HEK293T (cell line): ENCODE data around the gene ZNF615.
"Not testable (repeated sequence)": the region's sequence is repeated elsewhere in the genome, so short reads cannot be mapped to it uniquely, and the experiment has no call there.

ENCODE experiments used
- CTCF ChIA-PET: fragments of 350-600 bp; formaldehyde crosslinking; extraction: SDS; loops from one replicate; lab custom pipeline; 2021; ENCODE audit warnings: antibody characterized with exemption, inconsistent platforms; lab: Yijun Ruan, JAX
- POLR2A ChIA-PET: fragments of 350-600 bp; formaldehyde crosslinking; extraction: SDS; loops from one replicate; lab custom pipeline; 2020; ENCODE audit warnings: antibody characterized with exemption, inconsistent platforms; lab: Yijun Ruan, JAX
- DNase-seq: peaks from one replicate; pipeline ENCODE4 v3.0.0; 2012; ENCODE audit warnings: mixed read lengths; ENCODE audit errors: extremely low spot score
- ARNT ChIP-seq: fragments of 450-650 bp; IDR thresholded peaks from 2 replicates; pipeline ENCODE4 v1.6.1; 2017; ENCODE audit warnings: mild to moderate bottlenecking
- BHLHE40 ChIP-seq: fragments of 450-650 bp; IDR thresholded peaks from 2 replicates; pipeline ENCODE4 v1.6.1; 2016; ENCODE audit warnings: mild to moderate bottlenecking, moderate library complexity, borderline replicate concordance
- CTBP1 ChIP-seq: fragments of 450-650 bp; IDR thresholded peaks from 2 replicates; pipeline ENCODE4 v1.6.1; 2016; ENCODE audit warnings: borderline replicate concordance
- ELF4 ChIP-seq: fragments of 450-650 bp; IDR thresholded peaks from 2 replicates; pipeline ENCODE4 v1.6.1; 2017; ENCODE audit warnings: antibody characterized with exemption
- FOXA1 ChIP-seq: fragments of 450-650 bp; IDR thresholded peaks from 2 replicates; pipeline ENCODE4 v1.6.1; 2016; ENCODE audit warnings: mild to moderate bottlenecking
- FOXK2 ChIP-seq: fragments of 450-650 bp; IDR thresholded peaks from 2 replicates; pipeline ENCODE4 v1.6.1; 2016; ENCODE audit warnings: mild to moderate bottlenecking
- FOXM1 ChIP-seq: fragments of 450-650 bp; IDR thresholded peaks from 2 replicates; pipeline ENCODE4 v1.6.1; 2017; ENCODE audit warnings: mild to moderate bottlenecking, borderline replicate concordance
- HDGF ChIP-seq: fragments of 450-650 bp; IDR thresholded peaks from 2 replicates; pipeline ENCODE4 v1.6.1; 2017; ENCODE audit warnings: antibody characterized with exemption, borderline replicate concordance
- L3MBTL2 ChIP-seq: fragments of 450-650 bp; conservative IDR thresholded peaks from 2 replicates; pipeline ENCODE4 v1.6.1; 2016; ENCODE audit warnings: mild to moderate bottlenecking
- LEF1 ChIP-seq: fragments of 450-650 bp; IDR thresholded peaks from 2 replicates; pipeline ENCODE4 v1.6.1; 2017; ENCODE audit warnings: mild to moderate bottlenecking, borderline replicate concordance
- NFRKB ChIP-seq: fragments of 450-650 bp; IDR thresholded peaks from 2 replicates; pipeline ENCODE4 v1.6.1; 2016; ENCODE audit warnings: mild to moderate bottlenecking, moderate library complexity
- SP1 ChIP-seq: fragments of 450-650 bp; IDR thresholded peaks from 2 replicates; pipeline ENCODE4 v1.6.1; 2017
- SUZ12 ChIP-seq: fragments of 450-650 bp; IDR thresholded peaks from 2 replicates; pipeline ENCODE4 v1.6.1; 2016; ENCODE audit warnings: mild to moderate bottlenecking
- TARDBP ChIP-seq: fragments of 450-650 bp; IDR thresholded peaks from 2 replicates; pipeline ENCODE4 v1.6.1; 2016
- ZNF384 ChIP-seq: fragments of 450-650 bp; IDR thresholded peaks from 2 replicates; pipeline ENCODE4 v1.6.1; 2016
- TF ChIP-seq, protein P1 (sequence below): fragments of 450-650 bp; IDR thresholded peaks from 2 replicates; pipeline ENCODE4 v1.6.1; 2016

ZNF615 gene

DNA sequence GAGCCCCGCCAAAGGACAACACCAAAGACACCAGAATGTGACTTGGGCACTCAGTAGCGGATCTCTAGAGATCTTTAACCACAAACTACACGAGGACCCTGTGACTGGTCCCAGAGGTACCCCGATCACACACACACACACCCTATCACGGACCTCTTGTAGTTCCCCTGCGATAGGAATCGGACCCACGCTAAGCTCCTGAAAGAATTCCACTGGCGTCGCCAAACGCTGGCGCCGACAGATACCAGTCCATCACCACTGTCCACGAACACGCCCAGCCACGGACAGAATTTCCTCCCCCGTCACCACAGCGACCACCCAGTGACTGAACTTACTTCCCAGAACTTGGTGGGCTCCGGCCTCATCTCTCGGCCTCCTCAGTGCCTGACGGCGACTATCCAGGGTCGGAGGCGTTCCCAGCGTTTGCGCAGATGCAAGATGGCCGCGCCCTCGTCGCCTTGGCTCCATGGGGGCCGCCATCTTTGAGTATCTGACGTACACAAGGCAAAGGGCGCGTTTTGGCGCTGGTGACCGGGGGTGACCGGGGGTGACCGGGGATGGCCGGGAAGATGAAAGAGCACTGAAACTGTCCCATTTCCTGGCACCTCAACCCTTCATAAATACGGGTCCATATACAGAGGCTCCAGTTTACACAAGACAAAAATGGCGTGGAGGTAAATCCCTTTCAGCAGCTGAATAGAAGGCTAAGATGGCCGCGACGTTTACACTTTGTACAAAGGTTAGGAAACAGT lies at the start of gene ZNF615:
Gene ZNF615, minus strand, starts transcription at position 406 of the 752 bp plus-strand sequence. CDS start 4,500 bp downstream, outside the sequence.
- DNase-seq, result peak; percentile 85
- TF ChIP-seq HDGF, result no peak
- TF ChIP-seq NFRKB, result peak; percentile 44; the same call in 1 of the 2 replicates
- no peak for TF ChIP-seq ARNT
- peak; percentile 35 for TF ChIP-seq L3MBTL2
- no peak for TF ChIP-seq BHLHE40
- TF ChIP-seq FOXK2, result no peak
- POLR2A ChIA-PET, result interaction anchor here (0.6 to 1.8 kb wide), 2 partner anchors 20 to 181 kb away, joined by 3 to 5 read pairs; partner anchors contain the start of gene ZNF614
- CTCF ChIA-PET, result no interaction called here

DNA sequence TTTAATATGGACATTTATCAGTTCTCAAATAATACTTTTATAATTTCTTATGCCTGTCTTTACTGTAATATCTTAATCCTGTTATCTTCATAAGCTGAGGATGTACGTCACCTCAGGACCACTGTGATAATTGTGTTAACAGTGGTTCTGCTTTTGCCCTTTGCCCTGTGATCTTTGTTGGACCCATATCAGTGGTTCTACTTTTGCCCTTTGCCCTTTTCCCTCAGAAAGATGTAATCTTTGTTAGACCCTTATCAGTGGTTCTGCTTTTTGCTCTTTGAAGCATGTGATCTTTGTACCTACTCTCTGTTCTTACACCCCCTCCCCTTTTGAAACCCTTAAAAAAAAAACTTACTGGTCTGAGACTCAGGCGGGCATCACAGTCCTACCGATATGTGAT lies 48.5 kb upstream of the ZNF615 start:
- POLR2A ChIA-PET, DNase-seq, CTCF ChIA-PET: not testable (repeated sequence)

DNA sequence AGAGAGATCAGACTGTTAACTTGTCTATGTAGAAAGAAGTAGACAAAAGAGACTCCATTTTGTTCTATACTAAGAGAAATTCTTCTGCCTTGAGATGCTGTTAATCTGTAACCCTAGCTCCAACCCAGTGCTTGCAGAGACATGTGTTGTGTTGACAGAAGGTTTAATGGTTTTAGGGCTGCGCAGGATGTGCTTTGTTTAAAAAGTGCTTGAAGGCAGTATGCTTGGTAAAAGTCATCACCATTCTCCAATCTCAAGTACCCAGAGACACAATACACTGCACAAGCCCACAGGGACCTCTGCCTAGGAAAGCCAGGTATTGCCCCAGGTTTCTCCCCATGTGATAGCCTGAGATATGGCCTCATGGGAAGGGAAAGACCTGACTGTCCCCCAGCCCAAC lies 43.7 kb upstream of the ZNF615 start:
- POLR2A ChIA-PET, DNase-seq, CTCF ChIA-PET: not testable (repeated sequence)

DNA sequence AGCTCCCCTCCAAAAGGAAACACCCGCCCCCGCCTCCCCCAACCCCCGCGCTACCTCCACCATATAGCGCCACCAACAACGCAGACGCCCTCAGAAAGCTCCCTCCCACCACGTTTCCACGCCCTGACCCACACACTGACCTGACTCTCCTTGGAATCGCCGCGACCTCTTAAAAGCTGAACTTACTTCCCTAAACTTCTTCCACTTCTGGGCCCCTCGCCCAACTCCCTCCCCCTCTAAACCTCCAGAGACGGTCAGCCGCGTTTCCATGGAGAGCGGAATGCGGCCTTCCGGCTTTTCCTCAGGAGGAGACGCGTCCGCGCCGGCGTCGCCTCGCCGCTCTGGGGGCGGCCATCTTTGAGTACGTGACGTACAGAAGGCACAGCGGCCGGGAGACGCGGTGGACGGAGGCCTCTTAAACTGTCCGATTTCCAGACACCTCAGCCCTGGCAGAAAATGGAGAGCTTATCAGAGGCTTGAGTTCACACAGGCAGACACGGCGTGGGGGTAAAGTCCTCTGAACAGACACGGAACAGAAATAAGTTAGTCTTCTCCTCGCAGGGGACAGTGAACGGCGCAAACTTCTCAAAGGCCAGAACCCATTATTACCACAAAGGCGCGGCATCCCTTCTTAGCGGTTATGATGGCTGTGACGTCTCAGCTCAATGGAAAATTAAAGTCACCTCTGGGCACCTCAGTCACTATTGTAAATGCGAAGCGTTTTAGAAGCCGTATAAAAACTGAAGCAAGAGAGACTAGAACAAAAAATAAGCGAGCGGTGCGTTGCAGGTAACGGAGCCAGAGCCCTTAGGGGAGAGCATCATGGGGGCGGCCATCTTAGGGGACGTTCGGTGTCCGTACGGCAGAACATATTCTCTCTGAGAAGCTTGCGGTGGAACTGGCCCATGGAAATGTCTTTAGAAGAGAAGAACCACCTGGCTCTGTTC lies 40.8 kb upstream of the ZNF615 start, which contains the start of gene ZNF432:
Gene ZNF432, minus strand, starts transcription at position 284 of the 947 bp plus-strand sequence. CDS start 1,970 bp downstream, outside the sequence.
- TF ChIP-seq LEF1, result no peak
- TF ChIP-seq ELF4, result peak; percentile 48
- TF ChIP-seq FOXA1, result no peak
- TF ChIP-seq L3MBTL2, result peak; percentile 77
- TF ChIP-seq TARDBP, result no peak
- DNase-seq, result peak; percentile 87
- POLR2A ChIA-PET, result interaction anchor here (1.0 to 2.0 kb wide), 2 partner anchors 20 to 22 kb away, joined by 3 to 10 read pairs; partner anchors contain the start of gene ZNF614
- CTCF ChIA-PET, result no interaction called here

DNA sequence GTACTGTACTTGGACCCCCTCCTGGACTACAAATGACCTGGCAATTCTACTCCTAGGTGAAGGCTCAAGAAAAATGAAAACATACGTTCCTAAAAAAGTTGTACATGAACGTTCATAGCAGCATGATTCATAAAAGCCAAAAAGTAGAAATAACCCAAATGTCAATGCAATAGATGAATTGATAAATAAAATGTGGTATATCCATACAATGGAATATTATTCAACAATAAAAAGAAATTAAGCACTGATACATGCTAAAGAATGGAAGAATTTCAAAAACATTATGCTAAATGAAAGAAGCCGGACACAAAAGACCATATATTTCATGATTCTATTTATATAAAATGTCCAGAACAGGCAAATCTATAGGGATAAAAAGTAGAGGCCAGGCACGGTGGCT lies 31.2 kb upstream of the ZNF615 start:
- POLR2A ChIA-PET, result no interaction called here
- no peak for TF ChIP-seq FOXM1
- no peak for TF ChIP-seq CTBP1
- no peak for TF ChIP-seq LEF1
- no peak for TF ChIP-seq HDGF
- no peak for TF ChIP-seq TARDBP
- TF ChIP-seq BHLHE40, result no peak
- no peak for TF ChIP-seq ZNF384
- TF ChIP-seq, protein P1, sequence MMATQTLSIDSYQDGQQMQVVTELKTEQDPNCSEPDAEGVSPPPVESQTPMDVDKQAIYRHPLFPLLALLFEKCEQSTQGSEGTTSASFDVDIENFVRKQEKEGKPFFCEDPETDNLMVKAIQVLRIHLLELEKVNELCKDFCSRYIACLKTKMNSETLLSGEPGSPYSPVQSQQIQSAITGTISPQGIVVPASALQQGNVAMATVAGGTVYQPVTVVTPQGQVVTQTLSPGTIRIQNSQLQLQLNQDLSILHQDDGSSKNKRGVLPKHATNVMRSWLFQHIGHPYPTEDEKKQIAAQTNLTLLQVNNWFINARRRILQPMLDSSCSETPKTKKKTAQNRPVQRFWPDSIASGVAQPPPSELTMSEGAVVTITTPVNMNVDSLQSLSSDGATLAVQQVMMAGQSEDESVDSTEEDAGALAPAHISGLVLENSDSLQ, result no peak
- no peak for DNase-seq
- CTCF ChIA-PET, result no interaction called here

DNA sequence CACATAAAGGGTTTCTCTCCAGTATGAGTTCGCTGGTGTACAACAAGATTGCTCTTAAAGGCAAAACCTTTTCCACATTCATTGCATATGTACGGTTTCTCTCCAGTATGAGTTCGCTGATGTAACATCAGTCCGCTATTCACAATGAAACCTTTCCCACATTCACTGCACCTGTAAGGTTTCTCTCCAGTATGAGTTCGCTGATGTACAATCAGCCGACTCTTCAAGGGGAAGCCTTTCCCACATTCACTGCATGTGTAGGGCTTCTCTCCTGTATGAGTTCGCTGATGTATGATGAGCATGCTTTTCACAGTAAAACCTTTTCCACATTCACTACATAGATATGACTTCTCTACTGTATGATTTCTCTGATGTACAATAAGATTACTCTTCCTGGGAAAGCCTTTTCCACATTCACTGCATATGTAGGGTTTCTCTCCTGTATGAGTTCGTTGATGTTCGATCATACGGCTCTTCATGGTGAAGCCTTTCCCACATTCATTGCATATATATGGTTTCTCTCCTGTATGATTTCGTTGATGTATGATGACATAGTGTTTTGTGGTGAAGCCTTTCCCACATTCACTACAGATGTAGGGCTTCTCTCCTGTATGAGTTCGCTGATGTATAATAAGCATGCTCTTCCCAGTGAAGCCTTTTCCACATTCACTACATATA lies 26.2 kb upstream of the ZNF615 start:
- no peak for TF ChIP-seq HDGF
- no peak for TF ChIP-seq ELF4
- no peak for TF ChIP-seq CTBP1
- TF ChIP-seq, protein P1, result no peak
- no peak for TF ChIP-seq L3MBTL2
- no peak for TF ChIP-seq LEF1
- TF ChIP-seq ZNF384, result no peak
- no peak for TF ChIP-seq TARDBP
- TF ChIP-seq FOXA1, result no peak
- no peak for TF ChIP-seq BHLHE40
- TF ChIP-seq SP1, result no peak
- TF ChIP-seq ARNT, result no peak
- TF ChIP-seq SUZ12, result no peak
- TF ChIP-seq FOXK2, result no peak
- TF ChIP-seq FOXM1, result no peak
- TF ChIP-seq NFRKB, result no peak
- CTCF ChIA-PET, result no interaction called here
- POLR2A ChIA-PET, result no interaction called here
- DNase-seq, result no peak
